ENCODE data around the gene BHLHE23. TPM values are rescaled to one million over a fixed set of nuclear protein-coding genes. Genes with fewer than 3 reads are reported as not detected.

Gene BHLHE23
- total RNA-seq, 4 donors from 2014 or later = not detected

- no peaks in the 10 kb centered on the region for H3K36me3 ChIP-seq
- intact Hi-C loops (cut with DNase I) = no loop called here
- H3K27ac ChIP-seq = no peak overlapping the region
- peaks cover 8% of the 10 kb centered on the region for H3K27me3 ChIP-seq
- H3K4me3 ChIP-seq (replicated peaks in 1 of 3) = no peak overlapping the region
- no peaks in the 10 kb centered on the region for H3K4me1 ChIP-seq
- no peak for DNase-seq
- no peaks in the 10 kb centered on the region for H3K9me3 ChIP-seq
- 55 to 62% methylated on average over 34 to 35 of the region's 40 CpGs for WGBS, 2 donors
- TF ChIP-seq CTCF (IDR thresholded peaks at IDR 0.05) = no peak
Observed at GRCh38 chr20:63021356-63022321, 14.9 kb upstream of the BHLHE23 start.

GRCh38 chr20:63020681-63021080, 13.9 kb upstream of the BHLHE23 start:
- no peak for DNase-seq
- H3K9me3 ChIP-seq = no peaks in the 10 kb centered on the region
- intact Hi-C loops (cut with DNase I) = no loop called here
- TF ChIP-seq POLR2A (IDR thresholded peaks at IDR 0.05) (no peak), CTCF (IDR thresholded peaks at IDR 0.05) (no peak)
- peaks cover 4% of the 10 kb centered on the region for H3K27me3 ChIP-seq
- H3K27ac ChIP-seq = no peak overlapping the region
- 85 to 94% methylated on average over 7 to 10 of the region's 10 CpGs for WGBS, 2 donors
- no peaks in the 10 kb centered on the region for H3K36me3 ChIP-seq
- H3K4me3 ChIP-seq (replicated peaks in 1 of 3) = no peak overlapping the region
- H3K4me1 ChIP-seq = no peaks in the 10 kb centered on the region

DNA sequence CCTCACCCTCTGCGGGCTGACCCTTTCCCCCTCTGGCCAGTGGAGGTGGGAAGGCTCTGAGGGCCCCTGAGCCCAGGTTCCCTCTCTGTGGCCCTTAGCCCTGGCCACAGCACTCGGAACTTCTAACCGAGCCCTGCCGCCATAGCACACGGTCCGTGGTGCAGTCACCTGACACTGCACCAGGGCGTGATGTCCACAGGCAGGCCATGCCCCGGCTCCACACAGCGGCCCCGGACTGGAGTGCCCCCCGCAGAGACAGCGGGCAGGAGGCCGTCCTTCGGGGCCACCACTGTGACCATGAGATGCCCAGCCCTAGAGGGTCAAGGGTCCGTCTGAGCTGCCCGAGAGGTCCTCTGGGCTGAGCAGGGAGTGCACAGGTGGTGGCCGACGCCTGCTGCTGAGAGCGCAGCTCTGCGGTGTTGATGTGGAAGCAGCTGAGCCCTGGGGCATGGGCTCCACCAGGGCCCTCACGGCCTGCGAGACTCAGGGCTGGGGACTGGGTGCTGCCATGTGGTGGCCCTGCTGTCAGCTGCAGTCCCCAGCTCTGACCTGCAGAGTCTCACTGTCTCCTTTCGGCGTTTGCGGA, 11.2 kb upstream of the BHLHE23 start:
- Histone ChIP-seq H3K4me1 (no peaks in the 10 kb centered on the region), H3K9me3 (no peaks in the 10 kb centered on the region), H3K4me3 (replicated peaks in 1 of 3) (no peak overlapping the region), H3K36me3 (no peaks in the 10 kb centered on the region), H3K27me3 (peaks cover 4% of the 10 kb centered on the region), H3K27ac (no peak overlapping the region)
- WGBS, 2 donors = 93 to 95% methylated on average over 3 to 11 of the region's 25 CpGs
- intact Hi-C loops (cut with DNase I) = no loop called here
- TF ChIP-seq CTCF (IDR thresholded peaks at IDR 0.05) (no peak), POLR2A (IDR thresholded peaks at IDR 0.05) (no peak)
- no peak for DNase-seq

GRCh38 chr20:63017076-63017825, 10.5 kb upstream of the BHLHE23 start:
- Histone ChIP-seq H3K36me3 (no peaks in the 10 kb centered on the region), H3K27ac (no peak overlapping the region), H3K27me3 (peaks cover 4% of the 10 kb centered on the region), H3K4me3 (replicated peaks in 1 of 3) (no peak overlapping the region), H3K9me3 (no peaks in the 10 kb centered on the region), H3K4me1 (no peaks in the 10 kb centered on the region)
- DNase-seq = no peak
- intact Hi-C loops (cut with DNase I) = no loop called here
- TF ChIP-seq POLR2A (IDR thresholded peaks at IDR 0.05) (no peak), CTCF (IDR thresholded peaks at IDR 0.05) (no peak)
- WGBS, 2 donors = 75 to 78% methylated on average over 2 to 11 of the region's 22 CpGs

All from thyroid gland (tissue), 4 donors.